SK-N-MC (cell line): ENCODE measurements around the gene RTF2.

Source experiments
- EZH2 ChIP-seq: fragments of 200-600 bp; sonication (generic); IDR thresholded peaks from one replicate; pipeline ENCODE4 v1.6.1; 2017; ENCODE audit warnings: antibody characterized with exemption
- FOXP2 ChIP-seq: optimal IDR thresholded peaks from 2 replicates; pipeline ENCODE3; 2011; ENCODE audit warnings: mild to moderate bottlenecking, moderate library complexity; ENCODE audit not compliant: insufficient read depth; ENCODE audit errors: extremely low read length, control extremely low read depth
- POLR2AphosphoS5 ChIP-seq: IDR thresholded peaks from 2 replicates; pipeline ENCODE4 v1.6.1; 2012; ENCODE audit warnings: mild to moderate bottlenecking, low read depth, low read length, borderline replicate concordance

GRCh38 chr20:56442389-56443365 lies 25.8 kb upstream of the RTF2 start:
- TF ChIP-seq EZH2, result no peak
- TF ChIP-seq POLR2AphosphoS5, result no peak
- no peak for TF ChIP-seq FOXP2
